C4-2B (cell line): ENCODE results near the gene ACTR3C.

Experiments
- CTCF ChIP-seq: fragments of 450-650 bp; conservative IDR thresholded peaks from 2 replicates; pipeline ENCODE4 v1.5.1; 2017; ENCODE audit warnings: mild to moderate bottlenecking
- ZFX ChIP-seq: fragments of 450-650 bp; IDR thresholded peaks from 2 replicates; pipeline ENCODE4 v1.6.1; 2017

DNA sequence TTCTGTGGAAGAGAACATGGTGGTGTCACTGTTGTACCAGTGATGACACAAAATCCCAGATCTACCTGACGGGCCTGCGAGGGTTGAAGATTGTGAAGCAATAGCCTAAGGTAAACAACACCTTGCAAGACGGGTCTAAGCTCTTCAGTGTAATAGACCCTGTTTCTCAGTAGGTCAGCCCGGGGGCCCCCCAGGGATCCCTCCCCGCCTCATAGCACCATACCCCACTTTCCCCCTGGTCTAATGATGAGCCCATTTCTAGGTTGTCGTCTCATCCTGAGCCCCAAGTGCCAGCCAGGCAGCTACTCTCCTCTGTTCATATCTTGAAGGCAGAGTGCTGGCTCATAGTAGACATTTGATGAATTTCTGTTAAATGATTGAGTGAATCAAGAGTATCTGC, 2.6 kb upstream of the ACTR3C start:
- TF ChIP-seq CTCF = no peak
- no peak for TF ChIP-seq ZFX
